Measurements from ENCODE around the gene IGFALS.

DNA sequence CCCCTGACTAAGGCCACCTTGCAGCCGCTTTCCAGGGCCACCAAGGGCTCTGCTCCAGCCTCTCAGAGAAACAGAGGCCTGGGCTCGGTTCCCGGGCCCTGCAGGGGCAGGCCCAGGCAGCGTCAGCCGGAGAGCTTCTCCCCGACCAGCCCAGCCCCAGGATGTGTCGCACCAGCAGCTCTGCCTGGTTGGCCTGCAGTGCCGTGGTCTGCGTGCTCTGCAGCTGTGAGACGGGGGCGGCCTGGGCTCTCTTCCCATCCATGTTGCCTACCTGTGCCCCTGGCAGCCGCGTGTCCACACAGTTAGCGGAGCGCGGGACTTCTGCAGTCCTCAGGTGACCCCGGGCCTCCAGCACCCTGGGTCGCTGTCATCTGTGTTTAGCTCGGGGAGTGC is 4.8 kb downstream of the IGFALS start:
- TF ChIP-seq POLR2A (IDR thresholded peaks at IDR 0.05; ENCODE audit: low read depth, low read length) = no peak
- TF ChIP-seq POLR2AphosphoS5 (IDR thresholded peaks at IDR 0.05; ENCODE audit: insufficient read depth, low read depth, low read length) = no peak
- TF ChIP-seq, protein P1, sequence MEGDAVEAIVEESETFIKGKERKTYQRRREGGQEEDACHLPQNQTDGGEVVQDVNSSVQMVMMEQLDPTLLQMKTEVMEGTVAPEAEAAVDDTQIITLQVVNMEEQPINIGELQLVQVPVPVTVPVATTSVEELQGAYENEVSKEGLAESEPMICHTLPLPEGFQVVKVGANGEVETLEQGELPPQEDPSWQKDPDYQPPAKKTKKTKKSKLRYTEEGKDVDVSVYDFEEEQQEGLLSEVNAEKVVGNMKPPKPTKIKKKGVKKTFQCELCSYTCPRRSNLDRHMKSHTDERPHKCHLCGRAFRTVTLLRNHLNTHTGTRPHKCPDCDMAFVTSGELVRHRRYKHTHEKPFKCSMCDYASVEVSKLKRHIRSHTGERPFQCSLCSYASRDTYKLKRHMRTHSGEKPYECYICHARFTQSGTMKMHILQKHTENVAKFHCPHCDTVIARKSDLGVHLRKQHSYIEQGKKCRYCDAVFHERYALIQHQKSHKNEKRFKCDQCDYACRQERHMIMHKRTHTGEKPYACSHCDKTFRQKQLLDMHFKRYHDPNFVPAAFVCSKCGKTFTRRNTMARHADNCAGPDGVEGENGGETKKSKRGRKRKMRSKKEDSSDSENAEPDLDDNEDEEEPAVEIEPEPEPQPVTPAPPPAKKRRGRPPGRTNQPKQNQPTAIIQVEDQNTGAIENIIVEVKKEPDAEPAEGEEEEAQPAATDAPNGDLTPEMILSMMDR (IDR thresholded peaks at IDR 0.05; ENCODE audit: extremely low read depth in 1 of 2, insufficient read depth in 1 of 2, low read depth in 1 of 2, low read length in 2 of 2) = no peak
- no peak for TF ChIP-seq EZH2 (IDR thresholded peaks at IDR 0.05; ENCODE audit: borderline replicate concordance, low read depth, low read length, severe bottlenecking)
- TF ChIP-seq, protein P2, sequence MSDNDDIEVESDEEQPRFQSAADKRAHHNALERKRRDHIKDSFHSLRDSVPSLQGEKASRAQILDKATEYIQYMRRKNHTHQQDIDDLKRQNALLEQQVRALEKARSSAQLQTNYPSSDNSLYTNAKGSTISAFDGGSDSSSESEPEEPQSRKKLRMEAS (IDR thresholded peaks at IDR 0.05; ENCODE audit: insufficient read depth, insufficient read length) = no peak
- TF ChIP-seq MYC (IDR thresholded peaks at IDR 0.05; ENCODE audit: low read depth, low read length) = no peak

Data from endothelial cell of umbilical vein (primary cell).